Gastroesophageal sphincter (tissue), 3 donors: ENCODE data around the gene CGNL1.

Experiments
- EP300 ChIP-seq: sonication (generic); formaldehyde crosslinking; IDR thresholded peaks from one replicate; pipeline ENCODE4 v1.6.1; 2017; ENCODE audit warnings: antibody characterized with exemption, mild to moderate bottlenecking
- TF ChIP-seq, protein P1 (sequence below), 4 experiments: fragments of 200-600 bp in 2 of 4; fragments of 450-650 bp in 2 of 4; sonication (generic) in 1 of 4; IDR thresholded peaks; one replicate each; pipeline ENCODE4 v1.5.1; 2017 to 2019; ENCODE audit warnings: antibody characterized with exemption in 4 of 4, mild to moderate bottlenecking in 2 of 4, moderate library complexity in 2 of 4

DNA sequence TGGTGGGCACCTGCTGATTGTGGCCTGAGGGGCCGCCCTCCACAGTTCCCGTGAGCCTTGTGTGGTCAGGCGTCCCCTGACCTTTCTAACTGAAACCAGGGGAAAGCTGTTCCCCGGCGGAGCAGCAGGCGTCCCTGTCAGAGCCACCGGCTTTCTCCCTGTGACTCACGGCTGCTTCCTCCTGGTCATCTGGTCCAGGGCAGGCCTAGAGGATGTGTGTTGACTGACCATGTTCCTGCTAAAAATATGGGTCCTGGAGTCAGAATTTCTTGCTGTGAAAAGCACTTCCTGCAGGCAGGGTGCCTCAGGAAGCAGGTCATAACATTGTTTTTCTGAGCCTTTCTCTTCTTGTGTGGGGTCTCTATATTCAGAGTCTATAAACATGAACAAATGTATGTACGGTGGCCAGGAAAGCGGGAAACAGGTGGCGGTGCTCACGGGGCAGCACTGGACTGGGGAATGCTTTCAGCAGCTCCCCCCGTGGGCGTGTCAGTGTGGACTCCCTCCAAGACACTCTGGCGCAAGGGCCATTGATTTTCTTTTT, 38.4 kb upstream of the CGNL1 start:
- TF ChIP-seq, protein P1, sequence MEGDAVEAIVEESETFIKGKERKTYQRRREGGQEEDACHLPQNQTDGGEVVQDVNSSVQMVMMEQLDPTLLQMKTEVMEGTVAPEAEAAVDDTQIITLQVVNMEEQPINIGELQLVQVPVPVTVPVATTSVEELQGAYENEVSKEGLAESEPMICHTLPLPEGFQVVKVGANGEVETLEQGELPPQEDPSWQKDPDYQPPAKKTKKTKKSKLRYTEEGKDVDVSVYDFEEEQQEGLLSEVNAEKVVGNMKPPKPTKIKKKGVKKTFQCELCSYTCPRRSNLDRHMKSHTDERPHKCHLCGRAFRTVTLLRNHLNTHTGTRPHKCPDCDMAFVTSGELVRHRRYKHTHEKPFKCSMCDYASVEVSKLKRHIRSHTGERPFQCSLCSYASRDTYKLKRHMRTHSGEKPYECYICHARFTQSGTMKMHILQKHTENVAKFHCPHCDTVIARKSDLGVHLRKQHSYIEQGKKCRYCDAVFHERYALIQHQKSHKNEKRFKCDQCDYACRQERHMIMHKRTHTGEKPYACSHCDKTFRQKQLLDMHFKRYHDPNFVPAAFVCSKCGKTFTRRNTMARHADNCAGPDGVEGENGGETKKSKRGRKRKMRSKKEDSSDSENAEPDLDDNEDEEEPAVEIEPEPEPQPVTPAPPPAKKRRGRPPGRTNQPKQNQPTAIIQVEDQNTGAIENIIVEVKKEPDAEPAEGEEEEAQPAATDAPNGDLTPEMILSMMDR (IDR thresholded peaks at IDR 0.05) = peak in 2 of 4 experiments; percentile 12 to 19
- no peak for TF ChIP-seq EP300
